MM.1S (cell line): Measurements from ENCODE around the gene ZNF618.

ENCODE experiments used
- DNase-seq: peaks from one replicate; pipeline ENCODE4 v3.0.0-alpha.2; 2015
- H2AFZ ChIP-seq: fragments of 300-600 bp; sonication (generic); 2 replicates; pipeline ENCODE4 v1.6.0; 2016; ENCODE audit warnings: antibody characterized with exemption, low read length
- H3F3A ChIP-seq: fragments of 300-600 bp; sonication (generic); 2 replicates; pipeline ENCODE4 v1.6.1; 2016; ENCODE audit warnings: mild to moderate bottlenecking, antibody characterized with exemption, low read length, moderate library complexity, mixed read lengths; ENCODE audit not compliant: insufficient read depth
- H3K27ac ChIP-seq: fragments of 300-600 bp; sonication (generic); 2 replicates; pipeline ENCODE4 v1.5.1; 2016; ENCODE audit warnings: mild to moderate bottlenecking, low read length
- H3K27me3 ChIP-seq: fragments of 300-600 bp; sonication (generic); replicated peaks from 2 replicates; pipeline ENCODE4 v1.6.0; 2016; ENCODE audit warnings: low read length; ENCODE audit not compliant: insufficient read depth
- H3K36me3 ChIP-seq: fragments of 300-600 bp; sonication (generic); replicated peaks from 2 replicates; pipeline ENCODE4 v1.6.1; 2016; ENCODE audit warnings: mild to moderate bottlenecking, low read length, mixed read lengths; ENCODE audit not compliant: insufficient read depth
- H3K4me1 ChIP-seq: fragments of 300-600 bp; sonication (generic); 2 replicates; pipeline ENCODE4 v1.6.1; 2016; ENCODE audit warnings: low read length, mixed read lengths
- H3K4me2 ChIP-seq: fragments of 300-600 bp; sonication (generic); 2 replicates; pipeline ENCODE4 v1.6.0; 2016; ENCODE audit warnings: low read depth, low read length
- H3K4me3 ChIP-seq: fragments of 300-600 bp; sonication (generic); 2 replicates; pipeline ENCODE4 v1.5.1; 2016; ENCODE audit warnings: low read length, mixed read lengths
- H3K79me2 ChIP-seq: fragments of 300-600 bp; sonication (generic); 2 replicates; pipeline ENCODE4 v1.6.1; 2016; ENCODE audit warnings: mixed run types, low read length, mixed read lengths
- H3K9ac ChIP-seq: fragments of 300-600 bp; sonication (generic); 2 replicates; pipeline ENCODE4 v1.6.1; 2016; ENCODE audit warnings: low read length, mixed read lengths
- H3K9me2 ChIP-seq: fragments of 300-600 bp; sonication (generic); replicated peaks from 2 replicates; pipeline ENCODE4 v1.6.1; 2016; ENCODE audit warnings: mild to moderate bottlenecking, low read length, mixed read lengths; ENCODE audit not compliant: insufficient read depth
- H3K9me3 ChIP-seq: fragments of 300-600 bp; sonication (generic); replicated peaks from 2 replicates; pipeline ENCODE4 v1.6.1; 2016; ENCODE audit warnings: mild to moderate bottlenecking, low read length, mixed read lengths; ENCODE audit not compliant: insufficient read depth
- H4K20me1 ChIP-seq: fragments of 300-600 bp; sonication (generic); 2 replicates; pipeline ENCODE4 v1.6.1; 2016; ENCODE audit warnings: mild to moderate bottlenecking, low read length, moderate library complexity, mixed read lengths; ENCODE audit not compliant: insufficient read depth
- EZH2 ChIP-seq: fragments of 300-600 bp; sonication (generic); optimal IDR thresholded peaks from 2 replicates; pipeline ENCODE3; 2017; ENCODE audit warnings: low read depth, mild to moderate bottlenecking, antibody characterized with exemption, low read length, mixed read lengths
- EZH2phosphoT487 ChIP-seq: fragments of 300-600 bp; sonication (generic); IDR thresholded peaks from 2 replicates; pipeline ENCODE4 v1.6.1; 2018; ENCODE audit warnings: antibody characterized with exemption, low read length
- TF ChIP-seq, protein P1 (sequence below): fragments of 300-600 bp; sonication (generic); IDR thresholded peaks from 2 replicates; pipeline ENCODE4 v1.5.1; 2016; ENCODE audit warnings: antibody characterized with exemption, low read length, mixed read lengths

Gene ZNF618, protein sequence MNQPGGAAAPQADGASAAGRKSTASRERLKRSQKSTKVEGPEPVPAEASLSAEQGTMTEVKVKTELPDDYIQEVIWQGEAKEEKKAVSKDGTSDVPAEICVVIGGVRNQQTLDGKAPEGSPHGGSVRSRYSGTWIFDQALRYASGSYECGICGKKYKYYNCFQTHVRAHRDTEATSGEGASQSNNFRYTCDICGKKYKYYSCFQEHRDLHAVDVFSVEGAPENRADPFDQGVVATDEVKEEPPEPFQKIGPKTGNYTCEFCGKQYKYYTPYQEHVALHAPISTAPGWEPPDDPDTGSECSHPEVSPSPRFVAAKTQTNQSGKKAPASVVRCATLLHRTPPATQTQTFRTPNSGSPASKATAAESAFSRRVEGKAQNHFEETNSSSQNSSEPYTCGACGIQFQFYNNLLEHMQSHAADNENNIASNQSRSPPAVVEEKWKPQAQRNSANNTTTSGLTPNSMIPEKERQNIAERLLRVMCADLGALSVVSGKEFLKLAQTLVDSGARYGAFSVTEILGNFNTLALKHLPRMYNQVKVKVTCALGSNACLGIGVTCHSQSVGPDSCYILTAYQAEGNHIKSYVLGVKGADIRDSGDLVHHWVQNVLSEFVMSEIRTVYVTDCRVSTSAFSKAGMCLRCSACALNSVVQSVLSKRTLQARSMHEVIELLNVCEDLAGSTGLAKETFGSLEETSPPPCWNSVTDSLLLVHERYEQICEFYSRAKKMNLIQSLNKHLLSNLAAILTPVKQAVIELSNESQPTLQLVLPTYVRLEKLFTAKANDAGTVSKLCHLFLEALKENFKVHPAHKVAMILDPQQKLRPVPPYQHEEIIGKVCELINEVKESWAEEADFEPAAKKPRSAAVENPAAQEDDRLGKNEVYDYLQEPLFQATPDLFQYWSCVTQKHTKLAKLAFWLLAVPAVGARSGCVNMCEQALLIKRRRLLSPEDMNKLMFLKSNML

DNA sequence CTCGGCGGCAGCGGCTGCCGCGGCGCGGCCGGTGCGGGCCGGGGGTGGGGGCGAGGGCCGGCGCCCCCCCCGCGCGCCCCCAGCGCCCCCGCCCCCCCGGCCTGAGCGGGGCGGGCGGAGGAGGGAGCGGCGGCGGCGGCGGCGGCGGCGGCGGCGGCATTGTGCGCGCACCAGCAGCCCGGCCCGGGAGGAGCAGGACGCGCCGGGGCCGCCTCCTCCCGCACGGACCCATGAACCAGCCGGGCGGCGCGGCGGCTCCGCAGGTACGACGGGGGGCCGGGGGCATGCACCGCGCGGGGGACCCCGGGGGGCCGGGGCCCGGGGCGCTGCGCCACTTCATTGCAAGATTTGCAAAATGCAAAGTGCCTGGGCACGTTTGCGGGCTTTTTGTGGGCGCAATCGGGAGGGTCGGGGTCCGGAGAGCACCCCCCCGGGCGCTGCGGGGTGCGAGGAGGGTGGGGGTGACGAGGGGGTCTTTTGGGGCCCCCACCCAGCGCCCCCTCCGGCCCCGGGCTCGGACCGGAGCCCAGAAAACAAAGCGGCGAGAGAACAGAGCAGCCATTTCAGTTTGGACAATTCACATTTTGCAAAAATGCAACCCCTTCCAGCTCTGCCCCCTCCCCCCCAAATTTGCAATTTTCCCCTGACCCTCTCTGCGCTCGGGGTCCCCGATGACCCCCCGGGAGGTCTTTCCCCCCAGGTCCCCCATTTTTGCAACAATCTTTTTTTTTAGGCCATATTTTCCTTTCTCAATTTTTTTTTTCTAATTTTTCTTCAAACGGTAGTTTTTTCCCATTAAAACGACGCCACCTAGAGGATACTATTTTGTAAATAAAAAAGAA, at the start of gene ZNF618:
ZNF618 (plus strand) TSS at position 159 of the 842 bp plus-strand sequence; CDS start at position 231, 72 bp downstream.
- H3K9ac ChIP-seq = peak within 1 kb of the TSS; percentile 59; the same call in 1 of the 2 replicates

DNA sequence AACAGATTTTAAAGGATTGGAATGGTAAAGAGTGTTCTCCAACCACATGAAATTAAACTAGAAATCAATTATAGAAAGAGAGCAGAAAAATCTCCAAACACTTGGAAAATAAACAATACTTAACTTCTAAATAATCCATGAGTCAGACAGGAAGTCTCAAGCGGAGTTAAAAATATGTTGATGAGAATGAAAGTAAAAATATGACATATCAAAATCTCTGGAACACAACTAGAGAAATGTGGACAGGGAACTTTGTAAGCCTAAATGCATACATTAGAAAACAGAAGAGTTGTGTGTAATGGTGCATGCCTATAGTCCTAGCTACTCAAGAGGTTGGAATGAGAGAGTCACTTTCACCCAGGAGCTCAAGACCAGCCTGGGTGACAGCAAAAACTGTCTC, 47.9 kb upstream of the ZNF618 start:
- Histone ChIP-seq H3K4me2 (0 out of 2 replicates have a peak overlapping the region, but pooled peaks have one; percentile 10), H3K27ac (no peak overlapping the region), H3K9me3 (no peaks in the 10 kb centered on the region), H3K79me2 (no peaks in the 10 kb centered on the region), H2AFZ (no peak overlapping the region), H3K4me1 (no peaks in the 10 kb centered on the region), H3K9me2 (no peaks in the 10 kb centered on the region), H3K4me3 (no peak overlapping the region), H3K27me3 (no peaks in the 10 kb centered on the region), H3K36me3 (no peaks in the 10 kb centered on the region), H3K9ac (no peak overlapping the region), H3F3A (no peaks in the 10 kb centered on the region), H4K20me1 (no peaks in the 10 kb centered on the region)
- no peak for DNase-seq
- TF ChIP-seq EZH2phosphoT487 (no peak), EZH2 (no peak)
- TF ChIP-seq, protein P1, sequence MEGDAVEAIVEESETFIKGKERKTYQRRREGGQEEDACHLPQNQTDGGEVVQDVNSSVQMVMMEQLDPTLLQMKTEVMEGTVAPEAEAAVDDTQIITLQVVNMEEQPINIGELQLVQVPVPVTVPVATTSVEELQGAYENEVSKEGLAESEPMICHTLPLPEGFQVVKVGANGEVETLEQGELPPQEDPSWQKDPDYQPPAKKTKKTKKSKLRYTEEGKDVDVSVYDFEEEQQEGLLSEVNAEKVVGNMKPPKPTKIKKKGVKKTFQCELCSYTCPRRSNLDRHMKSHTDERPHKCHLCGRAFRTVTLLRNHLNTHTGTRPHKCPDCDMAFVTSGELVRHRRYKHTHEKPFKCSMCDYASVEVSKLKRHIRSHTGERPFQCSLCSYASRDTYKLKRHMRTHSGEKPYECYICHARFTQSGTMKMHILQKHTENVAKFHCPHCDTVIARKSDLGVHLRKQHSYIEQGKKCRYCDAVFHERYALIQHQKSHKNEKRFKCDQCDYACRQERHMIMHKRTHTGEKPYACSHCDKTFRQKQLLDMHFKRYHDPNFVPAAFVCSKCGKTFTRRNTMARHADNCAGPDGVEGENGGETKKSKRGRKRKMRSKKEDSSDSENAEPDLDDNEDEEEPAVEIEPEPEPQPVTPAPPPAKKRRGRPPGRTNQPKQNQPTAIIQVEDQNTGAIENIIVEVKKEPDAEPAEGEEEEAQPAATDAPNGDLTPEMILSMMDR = no peak

More for the DNA sequence above, at the start of gene ZNF618:
- Histone ChIP-seq H3K27me3 (peaks cover 9% of the 10 kb centered on the region; the same call in 1 of the 2 replicates), H4K20me1 (no peaks in the 10 kb centered on the region), H2AFZ (peak within 1 kb of the TSS; percentile 86), H3K36me3 (no peaks in the 10 kb centered on the region), H3K27ac (no peak within 1 kb of the TSS), H3K4me1 (no peaks in the 10 kb centered on the region), H3K4me2 (peak within 1 kb of the TSS; percentile 76), H3K4me3 (peak within 1 kb of the TSS; percentile 81), H3K79me2 (no peaks in the 10 kb centered on the region), H3F3A (no peaks in the 10 kb centered on the region), H3K9me2 (no peaks in the 10 kb centered on the region), H3K9me3 (no peaks in the 10 kb centered on the region)
- DNase-seq = peak; percentile 42
- TF ChIP-seq, protein P1 = peak; percentile 24
- TF ChIP-seq EZH2 (no peak), EZH2phosphoT487 (no peak)

DNA sequence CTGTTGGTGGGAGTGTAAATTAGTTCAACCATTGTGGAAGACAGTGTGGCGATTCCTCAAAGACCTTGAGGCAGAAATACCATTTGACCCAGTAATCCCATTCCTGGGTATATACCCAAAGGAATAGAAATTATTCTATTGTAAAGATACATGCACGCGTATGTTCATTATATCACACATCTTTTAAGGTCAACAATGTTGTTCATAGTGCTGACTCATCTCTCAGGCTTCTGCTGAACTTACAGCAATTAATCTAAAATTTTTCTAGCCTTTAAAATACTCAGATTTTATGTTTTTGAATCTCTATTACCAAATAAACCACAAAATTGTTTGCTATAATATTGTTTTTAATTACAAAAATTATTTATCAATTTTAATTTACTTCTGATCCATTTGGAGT, 38.8 kb upstream of the ZNF618 start:
- H3K4me3 ChIP-seq = no peak overlapping the region
- no peak for DNase-seq
- H3K4me1 ChIP-seq = no peaks in the 10 kb centered on the region
- TF ChIP-seq, protein P1 = no peak
- TF ChIP-seq EZH2phosphoT487 (no peak), EZH2 (no peak)
- no peak overlapping the region for H3K27ac ChIP-seq
- no peaks in the 10 kb centered on the region; the same call in 1 of the 2 replicates for H3K9me3 ChIP-seq
- H3F3A ChIP-seq = no peaks in the 10 kb centered on the region
- H3K9me2 ChIP-seq = no peaks in the 10 kb centered on the region
- no peak overlapping the region for H2AFZ ChIP-seq
- no peaks in the 10 kb centered on the region for H4K20me1 ChIP-seq
- H3K9ac ChIP-seq = no peak overlapping the region
- no peaks in the 10 kb centered on the region for H3K36me3 ChIP-seq
- H3K79me2 ChIP-seq = no peaks in the 10 kb centered on the region
- H3K27me3 ChIP-seq = no peaks in the 10 kb centered on the region
- H3K4me2 ChIP-seq = no peak overlapping the region
